IMR-90 (cell line): Measurements from ENCODE around the gene CABP1. TPM values are rescaled to one million over a fixed set of nuclear protein-coding genes. Genes with fewer than 3 reads are reported as not detected.
"Not testable (repeated sequence)": the region's sequence is repeated elsewhere in the genome, so short reads cannot be mapped to it uniquely, and the experiment has no call there.

Experiments
- ATAC-seq: fragments of 200-7000 bp; cut with Tn5 transposase; 2 replicates; pipeline ENCODE4 v1.9.1; 2020; ENCODE audit warnings: low read depth, mild to moderate bottlenecking, moderate library complexity
- BruUV-seq: library from RNA; stranded (reverse); fragments of 400-500 nt; replicated peaks from 2 replicates; lab custom pipeline; 2021; lab: Mats Ljungman, UMichigan
- CTCF ChIA-PET: fragments of 300-600 bp; formaldehyde crosslinking; extraction: SDS; loops from one replicate; lab custom pipeline; 2021; ENCODE audit warnings: antibody characterized with exemption; lab: Yijun Ruan, JAX
- POLR2A ChIA-PET: fragments of 300-600 bp; sonication (Branson Sonifier 250); formaldehyde crosslinking; loops from one replicate; lab custom pipeline; 2022; ENCODE audit warnings: antibody characterized with exemption; ENCODE audit not compliant: unreplicated experiment; lab: Charles Lee
- DNase-seq: peaks from one replicate; pipeline ENCODE4 v3.0.0; 2013
- H2AFZ ChIP-seq: replicated peaks from 2 replicates; pipeline ENCODE3; 2013; ENCODE audit warnings: low read length, mild to moderate bottlenecking; ENCODE audit not compliant: poor library complexity
- H2AK5ac ChIP-seq: 2 replicates; pipeline ENCODE4 v1.6.1; 2013; ENCODE audit warnings: low read depth, low read length, inconsistent platforms
- H2AK9ac ChIP-seq: replicated peaks from 2 replicates; pipeline ENCODE3; 2013; ENCODE audit warnings: mild to moderate bottlenecking, low read depth, low read length, moderate library complexity; ENCODE audit not compliant: poor library complexity
- H2BK120ac ChIP-seq: 2 replicates; pipeline ENCODE4 v1.6.1; 2013; ENCODE audit warnings: low read depth, low read length, inconsistent platforms
- H2BK15ac ChIP-seq: 3 replicates; pipeline ENCODE4 v1.6.1; 2013; ENCODE audit warnings: low read depth, low read length, inconsistent platforms
- H2BK20ac ChIP-seq: 2 replicates; pipeline ENCODE4 v1.6.1; 2013; ENCODE audit warnings: low read depth, mild to moderate bottlenecking, inconsistent platforms, low read length, moderate library complexity
- H2BK5ac ChIP-seq: 2 replicates; pipeline ENCODE4 v1.6.1; 2013; ENCODE audit warnings: mild to moderate bottlenecking, low read depth, low read length, inconsistent platforms; ENCODE audit not compliant: poor library complexity, severe bottlenecking
- H3K14ac ChIP-seq: replicated peaks from 2 replicates; pipeline ENCODE4 v1.6.1; 2013; ENCODE audit warnings: low read depth, low read length, inconsistent platforms
- H3K18ac ChIP-seq: 2 replicates; pipeline ENCODE4 v1.6.1; 2013; ENCODE audit warnings: low read depth, low read length, control low read depth
- H3K23ac ChIP-seq: 2 replicates; pipeline ENCODE4 v1.6.1; 2013; ENCODE audit warnings: low read depth, low read length, inconsistent platforms
- H3K27ac ChIP-seq: 2 replicates; pipeline ENCODE4 v1.5.1; 2013; ENCODE audit warnings: mild to moderate bottlenecking, control low read depth, low read length; ENCODE audit not compliant: insufficient read depth
- H3K27me3 ChIP-seq: 2 replicates; pipeline ENCODE4 v1.6.1; 2013; ENCODE audit warnings: low read length; ENCODE audit not compliant: control insufficient read depth, insufficient read depth
- H3K36me3 ChIP-seq: 2 replicates; pipeline ENCODE4 v1.6.1; 2013; ENCODE audit warnings: low read length, mixed read lengths; ENCODE audit not compliant: control insufficient read depth, insufficient read depth
- H3K4ac ChIP-seq: 2 replicates; pipeline ENCODE4 v1.6.1; 2013; ENCODE audit warnings: low read depth, low read length, inconsistent platforms
- H3K4me1 ChIP-seq: 2 replicates; pipeline ENCODE4 v1.6.1; 2013; ENCODE audit warnings: low read length, mixed read lengths; ENCODE audit not compliant: control insufficient read depth, insufficient read depth
- H3K4me2 ChIP-seq: 2 replicates; pipeline ENCODE4 v1.6.1; 2013; ENCODE audit warnings: low read depth, mild to moderate bottlenecking, control low read depth, low read length, moderate library complexity
- H3K4me3 ChIP-seq: 2 replicates; pipeline ENCODE4 v1.5.1; 2013; ENCODE audit warnings: low read depth, mild to moderate bottlenecking, control low read depth, low read length, moderate library complexity; ENCODE audit not compliant: insufficient read depth
- H3K56ac ChIP-seq: 2 replicates; pipeline ENCODE4 v1.6.1; 2013; ENCODE audit warnings: low read length, inconsistent platforms; ENCODE audit not compliant: insufficient read depth; ENCODE audit errors: extremely low read depth
- H3K79me1 ChIP-seq, 2 experiments: 2 replicates each; pipeline ENCODE4 v1.6.1; 2013; ENCODE audit warnings: low read length in 2 of 2, inconsistent platforms in 1 of 2, low read depth in 1 of 2
- H3K9ac ChIP-seq: 2 replicates; pipeline ENCODE4 v1.6.1; 2013; ENCODE audit warnings: low read depth, low read length, control low read depth
- H3K9me1 ChIP-seq: 2 replicates; pipeline ENCODE4 v1.6.1; 2013; ENCODE audit warnings: low read length, inconsistent platforms; ENCODE audit not compliant: insufficient read depth
- H3K9me3 ChIP-seq: 2 replicates; pipeline ENCODE4 v1.6.1; 2013; ENCODE audit warnings: low read length; ENCODE audit not compliant: control insufficient read depth, insufficient read depth
- H4K20me1 ChIP-seq: 2 replicates; pipeline ENCODE4 v1.6.1; 2013; ENCODE audit warnings: low read length, inconsistent platforms; ENCODE audit not compliant: insufficient read depth
- H4K5ac ChIP-seq: 2 replicates; pipeline ENCODE4 v1.6.1; 2013; ENCODE audit warnings: mild to moderate bottlenecking, low read depth, low read length, control low read depth
- H4K8ac ChIP-seq, 2 experiments: 2 replicates each; pipeline ENCODE4 v1.6.1; 2013; ENCODE audit warnings: low read depth in 2 of 2, low read length in 2 of 2, control low read depth in 1 of 2, inconsistent platforms in 1 of 2
- H4K91ac ChIP-seq: 2 replicates; pipeline ENCODE4 v1.6.1; 2013; ENCODE audit warnings: low read depth, low read length, inconsistent platforms; ENCODE audit not compliant: insufficient read depth
- WGBS, 2 experiments: methylation state at CpG; one replicate each; pipeline versions ENCODE4 v1.1.5 to v1.1.7; 2013; ENCODE audit warnings: missing lambda C conversion rate in 2 of 2; ENCODE audit not compliant: insufficient read length in 1 of 2; ENCODE audit errors: extremely low coverage in 2 of 2; 5-methylcytosine and 5-hydroxymethylcytosine counted together
- dilution Hi-C: fragments of 300-500 bp; cut with HindIII; formaldehyde crosslinking; loops from one replicate; pipeline ENCODE4 v1.14.3; 2018; ENCODE audit warnings: low sequenced_read_pairs; ENCODE audit not compliant: unreplicated experiment
- in situ Hi-C: fragments of 300-500 bp; cut with MboI; formaldehyde crosslinking; loops from 3 replicates; pipeline ENCODE4 v1.14.3; 2019; ENCODE audit warnings: low sequenced_read_pairs, inconsistent platforms, mixed read lengths
- intact Hi-C: fragments of 100-400 bp; cut with micrococcal nuclease; formaldehyde crosslinking; loops from 2 replicates; pipeline ENCODE4 v1.10.0; 2022
- polyA plus RNA-seq, 3 experiments: library from polyadenylated mRNA; depleted of rRNA; stranded (reverse); fragments of >200 nt; gene quantifications; 2 replicates each; pipeline ENCODE4 v1.2.3, GENCODE V29; 2012; ENCODE audit warnings: low replicate concordance in 1 of 3
- total RNA-seq: library from RNA; depleted of rRNA; stranded (reverse); fragments of >200 nt; gene quantifications from 2 replicates; pipeline ENCODE4 v1.2.3, GENCODE V29; 2012

Gene CABP1
- total and polyA plus RNA-seq, 2 of the 4 experiments (the other 2 are of a cell fraction), result 0.54 to 1.1 TPM

DNA sequence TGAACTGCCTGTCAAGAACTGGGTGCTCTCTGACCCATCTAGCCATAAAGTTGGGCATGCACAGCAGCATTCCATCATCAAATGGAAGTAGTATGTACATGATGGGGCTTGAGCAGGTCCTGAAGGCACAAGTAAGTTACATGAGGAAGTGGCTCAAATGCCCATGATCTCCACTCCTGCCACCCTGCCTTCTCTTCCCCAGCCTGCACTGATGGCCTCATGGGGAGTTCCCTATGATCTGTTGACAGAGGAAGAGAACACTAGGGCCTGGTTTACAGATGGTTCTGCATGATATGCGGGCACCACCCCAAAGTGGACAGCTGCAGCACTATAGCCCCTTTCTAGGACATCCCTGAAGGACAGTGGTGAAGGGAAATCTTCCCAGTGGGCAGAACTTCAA is 28.9 kb upstream of the CABP1 start:
- H3K27ac ChIP-seq, H3K56ac ChIP-seq, H4K5ac ChIP-seq, H3K9ac ChIP-seq, H2BK20ac ChIP-seq, H3K79me1 ChIP-seq, H3K18ac ChIP-seq, H3K9me1 ChIP-seq, H3K4me1 ChIP-seq, H2AK9ac ChIP-seq, H3K4me2 ChIP-seq, H2BK15ac ChIP-seq, ATAC-seq, DNase-seq, H4K20me1 ChIP-seq, H3K4ac ChIP-seq, H4K91ac ChIP-seq, H3K14ac ChIP-seq, H3K36me3 ChIP-seq, H4K8ac ChIP-seq, H2AK5ac ChIP-seq, intact Hi-C loops, dilution Hi-C loops, H3K9me3 ChIP-seq, CTCF ChIA-PET, BruUV-seq, H3K23ac ChIP-seq, POLR2A ChIA-PET, H2BK120ac ChIP-seq, H3K4me3 ChIP-seq, H2BK5ac ChIP-seq, in situ Hi-C loops, H2AFZ ChIP-seq: not testable (repeated sequence)
- 20% methylated on average over 1 of the region's 1 CpG; no CpG with 5 or more reads in 1 of the 2 experiments for WGBS, 2 experiments
- H3K27me3 ChIP-seq, result peaks cover 27% of the 10 kb centered on the region
